HCT116 (cell line): ENCODE results near the gene RTN4. TPM values are rescaled to one million over a fixed set of nuclear protein-coding genes. Genes with fewer than 3 reads are reported as not detected.

ENCODE experiments used
- ATAC-seq: fragments of 200-7000 bp; cut with Tn5 transposase; 2 replicates; pipeline ENCODE4 v1.9.1; 2020; ENCODE audit warnings: mild to moderate bottlenecking, moderate library complexity
- BruUV-seq: library from RNA; stranded (reverse); fragments of 400-500 nt; replicated peaks from 2 replicates; lab custom pipeline; 2021; lab: Mats Ljungman, UMichigan
- CTCF ChIA-PET: fragments of 300-600 bp; sonication (Branson Sonifier 250); formaldehyde crosslinking; loops from one replicate; lab custom pipeline; 2021; ENCODE audit warnings: antibody characterized with exemption; lab: Charles Lee
- POLR2A ChIA-PET: fragments of 300-600, 350-600 bp; sonication (Branson Sonifier 250); formaldehyde crosslinking; loops from one replicate; lab custom pipeline; 2021; ENCODE audit warnings: antibody characterized with exemption; lab: Charles Lee
- RAD21 ChIA-PET, 2 experiments: fragments of 300-600 bp; sonication (Branson Sonifier 250); formaldehyde crosslinking; loops; one replicate each; lab custom pipeline; 2023; ENCODE audit warnings: low total read pairs in 2 of 2; ENCODE audit not compliant: uncharacterized antibody in 2 of 2, unreplicated experiment in 2 of 2, low non-redundant PET in 1 of 2; lab: Charles Lee
- DNase-seq: peaks from one replicate; pipeline ENCODE4 v3.0.0-alpha.2; 2010; ENCODE audit warnings: low read depth, low spot score
- H2AFZ ChIP-seq: fragments of 200-600 bp; shearing (Covaris generic), sonication (generic); 2 replicates; pipeline ENCODE4 v1.6.1; 2017; ENCODE audit warnings: low read depth, mixed run types, mixed read lengths, antibody characterized with exemption, low read length; ENCODE audit not compliant: poor library complexity, severe bottlenecking
- H3K27ac ChIP-seq: 2 replicates; pipeline ENCODE4 v1.5.1; 2012; ENCODE audit warnings: low read depth, low read length
- H3K27me3 ChIP-seq: fragments of 200-600 bp; sonication (generic); 2 replicates; pipeline ENCODE4 v1.6.1; 2016; ENCODE audit warnings: mixed run types, low read length, mixed read lengths; ENCODE audit not compliant: insufficient read depth
- H3K36me3 ChIP-seq, 2 experiments: fragments of 200-500 bp in 1 of 2; fragments of 200-600 bp in 1 of 2; sonication (Bioruptor generic) in 1 of 2; sonication (generic) in 1 of 2; 2 replicates each; pipeline versions ENCODE4 v1.5.1 to v1.6.1; 2014 to 2016; ENCODE audit warnings: low read length in 2 of 2, inconsistent platforms in 1 of 2, mixed read lengths in 1 of 2, mixed run types in 1 of 2; ENCODE audit not compliant: insufficient read depth in 2 of 2, control insufficient read depth in 1 of 2
- H3K4me1 ChIP-seq, 2 experiments: fragments of 200-600 bp in 1 of 2; sonication (generic) in 1 of 2; 2 replicates each; pipeline versions ENCODE4 v1.5.1 to v1.6.1; 2012 to 2017; ENCODE audit warnings: low read length in 2 of 2, inconsistent platforms in 1 of 2, mild to moderate bottlenecking in 1 of 2, mixed read lengths in 1 of 2, mixed run types in 1 of 2, moderate library complexity in 1 of 2; ENCODE audit not compliant: insufficient read depth in 2 of 2, control insufficient read depth in 1 of 2
- H3K4me2 ChIP-seq: fragments of 200-600 bp; sonication (generic); 2 replicates; pipeline ENCODE4 v1.6.1; 2017; ENCODE audit warnings: mixed run types, low read length, mixed read lengths
- H3K4me3 ChIP-seq, 2 experiments: fragments of 200-600 bp in 1 of 2; sonication (generic) in 1 of 2; replicated peaks in 1 of 2; 2 replicates each; pipeline ENCODE4 v1.5.1; 2011 to 2016; ENCODE audit warnings: low read length in 2 of 2, control low read depth in 1 of 2, low read depth in 1 of 2, mild to moderate bottlenecking in 1 of 2, mixed read lengths in 1 of 2, mixed run types in 1 of 2
- H3K79me2 ChIP-seq: fragments of 200-600 bp; sonication (generic); 2 replicates; pipeline ENCODE4 v1.6.1; 2017; ENCODE audit warnings: mild to moderate bottlenecking, mixed run types, low read length, moderate library complexity, mixed read lengths; ENCODE audit not compliant: insufficient read depth
- H3K9ac ChIP-seq: fragments of 200-600 bp; sonication (generic); 2 replicates; pipeline ENCODE4 v1.6.1; 2016; ENCODE audit warnings: low read length, mixed read lengths
- H3K9me2 ChIP-seq: fragments of 200-600 bp; sonication (generic), shearing (Covaris generic); 2 replicates; pipeline ENCODE4 v1.6.1; 2017; ENCODE audit warnings: mixed run types, mild to moderate bottlenecking, moderate library complexity; ENCODE audit not compliant: insufficient read depth
- H3K9me3 ChIP-seq, 2 experiments: fragments of 200-500 bp in 1 of 2; fragments of 200-600 bp in 1 of 2; sonication (Bioruptor generic) in 1 of 2; sonication (generic) in 1 of 2; 2 replicates each; pipeline ENCODE4 v1.6.1; 2014 to 2017; ENCODE audit warnings: low read length in 2 of 2, mixed read lengths in 2 of 2, inconsistent platforms in 1 of 2, low read depth in 1 of 2, mild to moderate bottlenecking in 1 of 2, mixed run types in 1 of 2, moderate library complexity in 1 of 2; ENCODE audit not compliant: control insufficient read depth in 1 of 2, insufficient read depth in 1 of 2
- H4K20me1 ChIP-seq: fragments of 200-600 bp; sonication (generic), shearing (Covaris generic); 2 replicates; pipeline ENCODE4 v1.6.1; 2017; ENCODE audit warnings: mixed run types, mild to moderate bottlenecking, moderate library complexity; ENCODE audit not compliant: insufficient read depth
- CBX3 ChIP-seq: IDR thresholded peaks from 2 replicates; pipeline ENCODE4 v1.6.1; 2012; ENCODE audit warnings: low read depth
- CEBPB ChIP-seq: IDR thresholded peaks from 2 replicates; pipeline ENCODE4 v1.6.1; 2012; ENCODE audit warnings: low read depth
- CTCF ChIP-seq, 3 experiments: fragments of 200-600 bp in 1 of 3; sonication (generic) in 1 of 3; IDR thresholded peaks in 2 of 3; conservative IDR thresholded peaks in 1 of 3; 2 replicates each; pipeline ENCODE4 v1.5.1; 2012 to 2017; ENCODE audit warnings: low read depth in 2 of 3, low read length in 2 of 3, antibody characterized with exemption in 1 of 3, borderline replicate concordance in 1 of 3, control low read depth in 1 of 3, mild to moderate bottlenecking in 1 of 3, mixed read lengths in 1 of 3, mixed run types in 1 of 3, moderate library complexity in 1 of 3; ENCODE audit not compliant: insufficient read depth in 1 of 3
- ELF1 ChIP-seq: IDR thresholded peaks from 2 replicates; pipeline ENCODE4 v1.6.1; 2012; ENCODE audit warnings: low read depth, borderline replicate concordance
- EZH2 ChIP-seq: fragments of 200-600 bp; sonication (generic); IDR thresholded peaks from 2 replicates; pipeline ENCODE4 v1.6.1; 2017; ENCODE audit warnings: antibody characterized with exemption, mixed run types
- EZH2phosphoT487 ChIP-seq: fragments of 200-600 bp; IDR thresholded peaks from 2 replicates; pipeline ENCODE4 v1.6.1; 2018; ENCODE audit warnings: antibody characterized with exemption, borderline replicate concordance
- JUND ChIP-seq: IDR thresholded peaks from 2 replicates; pipeline ENCODE4 v1.6.1; 2012
- POLR2A ChIP-seq: IDR thresholded peaks from 2 replicates; pipeline ENCODE4 v1.7.0; 2011; ENCODE audit warnings: borderline replicate concordance; ENCODE audit not compliant: insufficient read depth, insufficient read length; ENCODE audit errors: extremely low read depth
- POLR2AphosphoS5 ChIP-seq: IDR thresholded peaks from 2 replicates; pipeline ENCODE4 v1.6.1; 2011; ENCODE audit warnings: mild to moderate bottlenecking, low read depth, low read length, moderate library complexity
- RAD21 ChIP-seq: IDR thresholded peaks from 2 replicates; pipeline ENCODE4 v1.6.1; 2012; ENCODE audit warnings: low read depth, mild to moderate bottlenecking
- REST ChIP-seq: IDR thresholded peaks from 2 replicates; pipeline ENCODE4 v1.6.1; 2012; ENCODE audit warnings: low read depth
- SP1 ChIP-seq: IDR thresholded peaks from 2 replicates; pipeline ENCODE4 v1.6.1; 2012; ENCODE audit warnings: low read depth
- SRF ChIP-seq: IDR thresholded peaks from 2 replicates; pipeline ENCODE4 v1.6.1; 2012; ENCODE audit warnings: low read depth
- ZFX ChIP-seq: fragments of 450-650 bp; IDR thresholded peaks from 2 replicates; pipeline ENCODE4 v1.6.1; 2017
- ZNF274 ChIP-seq: fragments of 200-500 bp; sonication (Bioruptor generic); IDR thresholded peaks from 2 replicates; pipeline ENCODE4 v1.6.1; 2014; ENCODE audit warnings: mild to moderate bottlenecking, low read depth, low read length, inconsistent platforms
- intact Hi-C: fragments of 100-400 bp; cut with micrococcal nuclease; formaldehyde crosslinking; loops from 2 replicates; pipeline ENCODE4 v1.10.0; 2022
- total RNA-seq: library from RNA; stranded (reverse); gene quantifications from one replicate; pipeline ENCODE4 v1.2.1, GENCODE V29; 2021; ENCODE audit not compliant: unreplicated experiment
- TF ChIP-seq, protein P1 (sequence below): IDR thresholded peaks from 2 replicates; pipeline ENCODE4 v1.6.1; 2012
- TF ChIP-seq, protein P2 (sequence below): IDR thresholded peaks from 2 replicates; pipeline ENCODE4 v1.6.1; 2011; ENCODE audit warnings: mild to moderate bottlenecking, low read length, moderate library complexity; ENCODE audit not compliant: insufficient replicate concordance; ENCODE audit errors: extremely low read depth

The RTN4 gene
- total RNA-seq, 1 experiment from 2014 or later: 221 TPM

DNA sequence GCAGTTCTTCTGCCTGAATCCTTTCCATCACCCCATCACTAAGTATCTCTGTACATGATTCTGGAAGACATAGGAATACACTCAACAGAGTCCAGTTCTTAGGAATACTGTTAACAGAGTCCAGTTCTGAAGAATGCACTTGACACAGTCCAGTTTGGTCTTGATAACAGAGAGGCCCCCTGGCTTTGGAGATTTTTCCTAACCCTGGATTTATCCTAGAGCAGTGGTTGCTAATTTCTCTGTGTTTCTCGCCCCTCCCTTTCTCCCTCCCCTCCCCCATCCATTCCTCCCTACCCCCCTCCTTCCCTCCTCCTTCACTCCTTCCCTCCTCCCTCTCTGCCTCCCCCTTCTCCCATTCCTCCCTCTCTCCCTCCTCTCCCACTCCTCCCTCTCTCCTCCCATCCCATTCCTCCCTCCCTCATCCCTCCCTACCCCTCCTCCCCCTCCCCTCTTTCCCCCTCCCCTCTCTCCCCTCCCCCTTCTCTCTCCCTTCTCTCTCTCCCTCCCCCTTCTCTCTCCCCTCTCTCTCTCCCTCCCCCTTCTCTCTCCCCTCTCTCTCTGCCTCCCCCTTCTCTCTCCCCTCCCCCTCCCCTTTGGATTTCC is 105.4 kb downstream of the RTN4 start (continued):
- TF ChIP-seq EZH2phosphoT487: no peak
- TF ChIP-seq POLR2AphosphoS5: no peak
- no peak for TF ChIP-seq EZH2
- no peak for TF ChIP-seq JUND
- no peak for TF ChIP-seq SRF
- no peak for TF ChIP-seq ZFX

DNA sequence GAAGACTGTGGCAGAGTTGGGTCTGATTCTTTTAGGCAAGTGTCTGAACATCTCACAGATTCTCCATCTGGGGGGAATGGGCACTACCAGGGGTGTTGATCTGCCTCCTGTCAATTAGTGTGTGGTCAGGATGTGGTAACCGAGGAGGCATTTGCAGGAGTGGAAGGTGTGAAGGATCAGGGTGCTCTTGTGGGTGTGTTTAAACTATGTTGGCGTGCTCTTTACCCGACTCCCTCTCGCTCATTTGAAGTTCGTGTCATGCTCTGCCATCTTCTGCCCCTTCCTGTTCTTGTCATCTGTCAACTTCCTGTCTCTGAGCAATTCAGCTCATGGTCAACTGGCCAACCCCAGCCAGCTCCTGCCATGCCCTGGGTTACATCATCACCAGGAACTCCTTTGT is 107.9 kb downstream of the RTN4 start:
- ATAC-seq: no peak
- H3K4me3 ChIP-seq: no peak overlapping the region
- H3K9ac ChIP-seq: no peak overlapping the region
- DNase-seq: no peak
- H3K4me2 ChIP-seq: no peak overlapping the region
- peaks cover 0 to 11% of the 10 kb centered on the region in 2 experiments; a peak in 2 of 4 replicates for H3K4me1 ChIP-seq
- no peaks in the 10 kb centered on the region for H3K9me2 ChIP-seq
- H3K27ac ChIP-seq: no peak overlapping the region
- H2AFZ ChIP-seq: no peak overlapping the region
- H3K79me2 ChIP-seq: no peaks in the 10 kb centered on the region
- H3K27me3 ChIP-seq: no peaks in the 10 kb centered on the region
- H3K36me3 ChIP-seq: no peaks in the 10 kb centered on the region
- ChIA-PET CTCF (interaction anchor here (1.3 kb wide), 1 partner anchor 43 kb away, joined by 3 read pairs; no protein-coding TSS in a partner anchor), POLR2A (no interaction called here), RAD21 (no interaction called here)
- no peaks in the 10 kb centered on the region for H4K20me1 ChIP-seq
- TF ChIP-seq CEBPB: no peak
- no peak for TF ChIP-seq EZH2phosphoT487
- TF ChIP-seq SP1: no peak
- TF ChIP-seq ZFX: no peak
- TF ChIP-seq ZNF274: no peak
- TF ChIP-seq REST: no peak
- no peak for TF ChIP-seq ELF1
- no peak for TF ChIP-seq SRF
- TF ChIP-seq, protein P1, sequence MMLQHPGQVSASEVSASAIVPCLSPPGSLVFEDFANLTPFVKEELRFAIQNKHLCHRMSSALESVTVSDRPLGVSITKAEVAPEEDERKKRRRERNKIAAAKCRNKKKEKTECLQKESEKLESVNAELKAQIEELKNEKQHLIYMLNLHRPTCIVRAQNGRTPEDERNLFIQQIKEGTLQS: no peak
- no peak for TF ChIP-seq POLR2AphosphoS5
- no peak for TF ChIP-seq POLR2A
- no peak for TF ChIP-seq RAD21
- TF ChIP-seq, protein P2, sequence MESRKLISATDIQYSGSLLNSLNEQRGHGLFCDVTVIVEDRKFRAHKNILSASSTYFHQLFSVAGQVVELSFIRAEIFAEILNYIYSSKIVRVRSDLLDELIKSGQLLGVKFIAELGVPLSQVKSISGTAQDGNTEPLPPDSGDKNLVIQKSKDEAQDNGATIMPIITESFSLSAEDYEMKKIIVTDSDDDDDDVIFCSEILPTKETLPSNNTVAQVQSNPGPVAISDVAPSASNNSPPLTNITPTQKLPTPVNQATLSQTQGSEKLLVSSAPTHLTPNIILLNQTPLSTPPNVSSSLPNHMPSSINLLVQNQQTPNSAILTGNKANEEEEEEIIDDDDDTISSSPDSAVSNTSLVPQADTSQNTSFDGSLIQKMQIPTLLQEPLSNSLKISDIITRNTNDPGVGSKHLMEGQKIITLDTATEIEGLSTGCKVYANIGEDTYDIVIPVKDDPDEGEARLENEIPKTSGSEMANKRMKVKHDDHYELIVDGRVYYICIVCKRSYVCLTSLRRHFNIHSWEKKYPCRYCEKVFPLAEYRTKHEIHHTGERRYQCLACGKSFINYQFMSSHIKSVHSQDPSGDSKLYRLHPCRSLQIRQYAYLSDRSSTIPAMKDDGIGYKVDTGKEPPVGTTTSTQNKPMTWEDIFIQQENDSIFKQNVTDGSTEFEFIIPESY: no peak
- TF ChIP-seq CBX3: no peak
- TF ChIP-seq EZH2: no peak
- no peak for TF ChIP-seq CTCF (IDR thresholded peaks at IDR 0.05 in 2 of 3, conservative IDR thresholded peaks at IDR 0.05 in 1 of 3; ENCODE audit: borderline replicate concordance in 1 of 3, insufficient read depth in 1 of 3, low read depth in 2 of 3, low read length in 2 of 3)
- H3K9me3 ChIP-seq: no peaks in the 10 kb centered on the region
- intact Hi-C loops: no loop called here
- no TSS peak for BruUV-seq
